Measurements from ENCODE around the gene TREH.

Gene TREH

DNA sequence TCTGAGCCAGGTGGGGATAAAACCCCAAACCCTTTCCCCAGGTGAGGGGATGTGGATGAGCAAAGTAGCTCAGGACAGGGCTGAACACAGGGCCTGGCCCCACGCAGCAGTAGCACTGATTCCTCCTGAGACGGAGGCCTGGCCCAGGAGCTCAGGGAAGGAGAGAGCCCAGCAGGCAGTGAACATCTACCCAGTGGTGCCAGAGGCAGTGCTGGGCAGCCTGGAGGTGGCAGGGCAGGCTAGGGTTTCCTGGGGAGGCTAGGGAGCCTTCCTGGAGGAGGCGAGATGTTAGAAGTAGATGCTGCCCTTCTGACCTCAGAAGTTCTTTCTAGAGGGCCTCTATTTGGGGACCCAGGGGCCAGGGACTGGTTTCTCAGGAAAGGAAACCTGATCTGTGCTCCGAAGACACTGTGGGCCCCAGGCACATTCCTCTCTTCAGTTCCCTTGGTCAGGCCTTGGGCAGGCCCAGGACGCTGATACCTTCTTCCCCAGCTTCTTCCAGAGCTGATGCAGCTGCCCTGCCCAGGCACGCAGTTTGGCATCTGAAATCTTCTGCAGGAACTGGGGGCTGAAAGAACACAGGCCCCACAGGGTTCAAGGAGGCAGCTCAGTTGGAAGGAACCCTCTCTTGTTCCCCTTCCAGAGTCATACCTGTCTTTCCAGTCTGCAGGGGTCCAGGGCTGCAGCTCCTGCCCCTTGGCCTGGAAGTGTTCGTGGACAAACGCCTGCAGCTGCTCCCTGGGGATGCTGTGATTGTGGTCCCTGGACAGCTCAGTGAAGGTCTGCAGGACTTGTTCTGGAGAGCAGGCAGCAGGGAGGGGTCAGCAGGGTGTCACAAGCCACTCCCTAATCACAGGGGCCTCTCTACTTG lies 16.8 kb downstream of the TREH start:
- DNase-seq = no peak

DNA sequence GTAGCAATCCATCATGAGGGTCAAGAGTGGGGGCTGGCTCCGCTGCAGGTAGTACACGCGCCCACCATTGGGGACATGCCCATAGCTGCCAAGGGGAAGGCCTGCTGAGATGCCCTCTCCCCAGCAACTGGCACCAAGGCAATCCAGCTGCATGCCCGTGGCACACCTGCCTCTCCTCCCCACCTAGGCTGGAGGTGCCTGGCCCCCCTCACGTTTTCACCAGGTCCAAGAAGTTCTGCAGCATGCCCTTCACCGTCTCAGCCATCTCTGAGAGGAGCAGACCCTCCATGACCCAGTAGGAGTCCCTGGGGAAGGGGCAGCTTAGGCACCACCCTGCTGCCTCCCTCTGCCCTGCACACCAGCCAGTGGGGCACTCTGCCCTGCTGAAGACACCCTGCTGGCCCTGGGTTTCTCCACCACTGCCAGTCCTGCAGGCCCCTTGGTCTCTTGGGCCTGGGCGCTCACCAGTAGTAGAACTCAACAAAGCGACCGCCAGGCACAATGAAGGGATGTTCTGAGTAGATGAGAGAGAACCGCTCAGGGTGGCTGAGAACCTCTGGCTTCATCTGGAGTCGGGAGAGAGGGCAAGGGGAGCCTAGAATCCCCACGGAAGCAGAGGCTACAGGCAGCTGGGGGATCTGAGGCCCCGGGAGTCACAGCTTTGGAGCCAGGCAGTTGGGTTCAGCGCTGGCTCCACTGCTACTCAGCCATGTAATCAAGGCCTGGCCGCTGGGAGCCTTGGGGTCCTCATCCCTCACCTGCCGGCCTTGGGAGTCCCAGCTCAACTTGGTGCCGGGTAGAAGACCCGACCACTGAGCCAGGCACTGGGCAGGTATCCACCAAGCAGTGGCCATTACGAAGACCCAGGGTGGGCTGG lies 17.8 kb downstream of the TREH start:
- DNase-seq = no peak

DNA sequence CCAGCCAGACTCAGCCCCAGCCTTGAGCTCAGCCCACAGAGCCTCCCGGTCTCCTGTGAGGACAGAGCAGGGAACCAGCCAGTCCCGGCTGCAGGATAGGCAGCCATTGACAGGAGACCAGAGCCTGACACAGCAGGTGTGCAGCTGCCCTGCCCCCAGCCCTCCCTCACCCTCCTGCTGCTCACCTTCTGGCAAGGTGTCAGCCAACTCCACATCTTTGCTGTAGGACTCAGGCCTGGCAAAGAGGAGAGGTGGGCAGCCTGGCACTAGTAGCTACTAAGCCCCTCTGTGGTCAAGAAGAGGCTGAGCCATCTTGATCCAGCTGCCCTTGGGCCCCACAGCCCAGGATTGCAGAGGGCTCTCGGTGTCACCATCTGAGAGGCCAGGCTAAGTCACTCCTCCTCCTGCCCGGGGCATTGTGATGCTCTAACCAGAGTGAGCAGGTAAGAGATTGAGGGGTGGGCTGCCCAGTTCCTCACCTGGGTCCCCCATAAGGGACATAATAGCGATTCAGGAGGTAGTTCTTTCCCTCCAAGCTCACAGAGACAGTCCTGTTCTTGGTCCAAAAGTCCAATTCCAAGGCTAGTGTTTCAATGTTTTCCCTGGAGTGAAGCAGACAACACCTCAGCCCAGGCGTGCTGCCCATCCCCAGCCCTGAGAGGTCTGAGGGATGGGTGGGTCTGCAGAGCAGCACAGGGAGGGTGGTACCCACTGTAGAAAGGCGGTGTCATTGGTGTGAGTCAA lies 18.6 kb downstream of the TREH start:
- DNase-seq = no peak

DNA sequence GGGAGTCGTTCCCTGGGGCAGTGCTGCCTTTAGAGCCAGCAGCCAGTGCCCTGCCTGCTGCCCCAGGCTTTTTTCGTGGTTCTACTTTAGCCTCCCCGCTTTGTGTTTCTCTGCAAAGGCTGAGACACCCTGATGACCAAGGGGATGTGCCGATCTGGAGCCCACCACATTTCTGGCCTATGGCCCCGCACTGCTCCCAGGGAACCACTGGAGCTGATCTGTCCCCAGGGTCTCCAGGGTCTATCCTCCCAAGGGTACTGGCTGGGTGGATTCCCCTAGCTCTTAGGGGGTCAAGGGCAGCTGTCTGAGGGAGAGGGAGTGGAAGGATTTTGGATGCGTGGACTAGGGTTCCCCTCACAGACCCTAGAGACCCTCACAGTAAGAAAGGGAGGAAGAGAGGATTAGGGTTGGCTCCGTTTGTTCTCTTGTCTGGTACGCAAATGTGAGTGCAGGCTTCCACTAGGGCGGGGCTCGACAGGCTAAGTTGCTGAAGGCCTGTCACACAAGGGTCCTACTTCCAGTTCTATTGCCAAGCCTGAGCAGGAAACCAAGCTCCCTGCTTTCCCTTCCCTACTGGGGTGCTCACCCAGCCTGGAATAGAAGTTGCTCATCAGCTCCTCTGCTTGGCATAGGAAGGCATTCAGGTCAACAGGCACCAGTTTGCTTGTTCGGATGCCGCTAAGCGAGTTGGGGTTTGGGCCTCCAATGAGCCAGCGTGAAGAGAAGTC lies 19.3 kb downstream of the TREH start:
- DNase-seq = no peak

DNA sequence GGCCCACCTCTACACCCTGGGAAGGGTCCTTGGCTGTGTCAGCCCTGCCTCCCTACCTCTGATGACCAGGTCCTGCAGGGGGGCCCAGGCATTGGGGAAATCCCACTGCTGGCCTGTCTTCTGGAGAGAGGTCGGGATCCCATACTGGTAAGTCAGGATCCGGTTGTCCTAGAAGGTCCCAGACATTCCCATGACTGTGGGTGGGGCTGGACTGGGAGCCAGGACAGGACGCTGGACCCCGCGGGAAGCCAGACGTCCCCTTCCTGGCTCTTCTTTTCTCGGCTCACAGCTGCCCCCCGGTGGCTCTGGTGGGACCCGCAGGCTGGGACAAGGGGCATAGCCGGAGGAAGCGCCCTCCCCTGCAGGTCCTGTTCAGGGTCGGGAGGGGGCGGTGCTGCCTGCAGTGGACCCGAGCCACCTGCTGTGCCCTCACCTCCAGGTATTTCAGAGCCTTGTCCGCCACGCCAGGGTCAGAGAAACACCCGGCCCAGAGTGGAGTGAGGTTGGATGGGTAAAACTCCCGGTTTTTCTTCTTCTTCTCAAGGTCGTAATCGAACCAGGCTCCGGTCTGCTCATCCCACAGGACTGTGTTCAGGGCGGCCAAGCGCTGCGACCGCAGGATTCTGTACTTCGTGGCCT lies 20.0 kb downstream of the TREH start:
- peak; percentile 95 for DNase-seq

DNA sequence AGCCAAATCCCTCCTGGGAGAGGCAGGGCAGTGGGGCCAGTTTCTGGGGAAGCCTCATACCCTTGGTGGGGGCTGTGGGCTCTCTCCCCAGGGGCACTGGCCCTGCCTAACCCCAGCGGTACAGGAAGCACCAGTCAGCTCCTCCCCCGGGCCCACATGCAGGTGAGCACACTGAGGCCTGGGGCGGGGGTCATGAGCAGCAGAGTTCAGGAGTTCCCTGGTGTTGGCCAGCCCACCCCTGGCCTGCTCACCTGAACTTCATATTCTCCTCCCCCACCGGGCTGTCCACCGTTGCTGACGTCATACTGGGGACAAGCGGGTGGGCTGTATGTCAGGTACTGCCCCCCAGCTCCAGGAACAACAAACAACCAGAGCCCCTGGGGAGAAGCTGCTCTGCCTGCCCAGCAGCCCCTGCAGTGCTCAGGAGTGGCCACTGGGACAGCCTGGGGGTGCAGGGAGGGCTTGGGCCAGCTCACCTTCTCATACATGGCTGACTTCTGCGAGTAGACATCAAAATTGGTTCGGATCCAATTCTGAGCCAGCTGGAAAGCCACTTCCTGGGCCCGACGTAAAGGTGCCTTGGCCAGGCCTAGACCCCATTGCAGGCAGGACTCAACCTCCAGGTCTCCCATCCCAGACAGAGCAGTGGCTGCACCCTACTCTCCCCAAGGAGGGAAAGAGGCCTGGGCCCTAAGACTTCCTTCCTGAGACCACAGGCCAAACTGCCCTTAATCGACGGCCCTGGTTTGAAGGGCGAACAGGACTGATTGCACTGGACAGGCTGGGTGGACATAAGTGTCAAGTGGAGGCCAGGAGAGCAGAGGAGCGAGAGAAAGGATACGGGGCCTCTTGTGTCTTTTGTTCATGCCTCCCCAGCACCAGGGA lies 20.8 kb downstream of the TREH start:
- peak; percentile 16 for DNase-seq

DNA sequence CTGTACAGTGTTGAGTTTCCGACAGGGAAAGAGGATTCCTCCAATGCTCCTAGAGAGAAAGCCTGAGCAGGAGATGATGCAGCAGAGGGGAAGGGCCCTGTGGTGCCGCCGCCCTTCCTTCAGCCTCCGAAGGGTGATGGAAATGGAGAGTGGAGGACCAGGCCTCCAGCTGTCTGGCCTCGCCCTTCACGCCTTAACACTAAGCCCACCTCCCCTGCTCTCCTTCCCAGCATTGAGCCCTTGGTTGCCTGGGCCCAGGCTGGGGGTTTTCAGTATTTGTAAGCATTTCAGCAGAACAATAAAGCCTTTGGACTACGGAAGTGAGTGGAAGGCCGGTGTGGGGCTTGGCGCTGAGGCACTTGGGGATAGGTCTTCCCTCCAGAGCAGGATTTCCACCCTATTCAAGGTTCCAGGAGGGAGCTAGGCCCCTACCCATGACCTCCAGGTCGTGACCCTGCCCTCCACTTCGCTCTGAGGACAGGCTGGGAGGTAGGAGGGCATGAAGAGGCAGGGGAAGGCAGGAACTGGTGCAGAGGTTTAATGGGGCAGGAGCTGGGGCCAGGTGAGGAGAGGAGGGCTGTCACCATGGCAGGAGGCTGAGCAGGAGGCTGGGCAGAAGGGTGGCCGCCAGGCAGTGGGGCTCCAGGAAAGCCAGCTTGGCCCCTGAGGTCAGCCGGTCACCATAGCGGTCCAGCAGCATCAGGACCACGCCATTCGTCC lies 21.6 kb downstream of the TREH start:
- no peak for DNase-seq

DNA sequence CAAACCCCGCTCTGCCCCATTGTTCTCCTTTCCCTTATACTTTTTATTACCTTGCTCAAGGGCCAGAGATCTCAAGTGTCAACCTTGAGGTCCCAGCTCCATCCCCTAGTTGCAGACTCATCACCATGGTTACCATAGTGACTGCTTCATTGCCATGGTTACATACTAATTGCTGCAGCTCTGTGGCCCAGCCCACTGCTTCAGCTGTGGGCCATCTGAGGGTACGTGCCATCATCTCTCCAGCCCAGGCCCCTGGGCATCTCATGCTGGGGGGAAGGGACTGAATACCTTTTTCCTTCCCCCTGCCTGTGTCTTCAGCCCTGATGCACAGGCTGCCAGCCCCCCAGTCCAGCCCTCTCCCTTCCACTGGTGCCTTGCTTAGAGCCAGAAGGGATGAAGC lies 22.2 kb downstream of the TREH start:
- peak; percentile 65 for DNase-seq

DNA sequence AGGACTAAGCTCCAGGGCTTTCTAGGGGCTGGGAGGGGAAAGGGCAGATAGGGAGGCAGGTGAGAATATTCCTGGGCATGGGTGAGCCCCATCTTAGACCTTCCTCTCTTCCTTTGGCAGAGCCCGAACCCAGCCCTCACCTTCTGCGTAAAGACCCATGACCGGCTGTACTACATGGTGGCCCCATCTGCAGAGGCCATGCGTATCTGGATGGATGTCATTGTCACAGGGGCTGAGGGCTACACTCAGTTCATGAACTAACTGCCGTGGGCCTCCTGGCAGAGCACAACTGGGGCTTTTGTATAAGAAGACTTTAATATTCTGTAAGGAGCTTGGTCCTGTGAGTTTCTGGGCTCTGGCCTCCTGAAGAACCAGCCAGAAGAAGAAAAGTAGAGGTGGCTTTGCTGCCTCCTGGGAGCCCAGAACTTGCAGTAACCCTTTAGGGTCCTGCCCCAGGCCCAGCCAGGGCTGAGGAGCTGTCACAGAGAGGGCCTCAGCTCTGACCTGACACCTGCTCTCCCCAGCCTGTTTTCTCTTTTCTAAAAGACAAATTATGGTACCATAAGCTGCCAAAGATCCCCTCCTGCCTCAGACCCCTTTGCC lies 22.8 kb downstream of the TREH start:
- no peak for DNase-seq

DNA sequence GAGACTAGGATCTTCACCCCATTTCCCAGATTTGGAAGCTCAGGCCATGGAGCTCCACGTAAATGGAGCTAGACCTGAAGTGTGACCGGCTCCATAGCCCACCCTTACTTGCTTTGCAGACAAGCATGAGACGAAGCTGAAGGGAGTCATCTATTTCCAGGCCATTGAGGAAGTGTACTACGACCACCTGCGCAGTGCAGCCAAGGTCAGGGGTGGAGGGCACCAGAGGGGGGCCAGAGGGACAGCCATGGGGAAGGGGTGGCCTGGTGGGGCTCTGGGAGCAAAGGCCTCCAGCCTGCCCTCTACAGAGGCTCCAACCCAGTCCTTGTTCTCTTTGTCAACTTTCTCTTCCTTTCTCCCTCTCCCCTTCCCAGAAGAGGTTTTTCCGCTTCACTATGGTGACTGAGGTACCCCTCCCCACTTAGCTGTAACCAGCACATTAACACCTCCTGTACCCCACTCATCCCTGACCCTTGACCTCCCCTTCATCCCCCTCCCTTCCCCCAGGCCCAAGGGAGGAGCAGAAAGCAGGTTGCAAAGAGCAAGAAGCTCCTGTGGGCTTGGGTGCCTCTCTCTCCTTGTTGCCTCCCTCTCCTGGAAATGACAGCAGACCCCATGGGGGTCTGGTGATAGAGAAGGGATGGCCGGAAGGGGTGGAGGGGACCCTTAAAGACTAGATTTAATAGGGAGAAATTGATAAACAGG lies 23.8 kb downstream of the TREH start:
- no peak for DNase-seq

DNA sequence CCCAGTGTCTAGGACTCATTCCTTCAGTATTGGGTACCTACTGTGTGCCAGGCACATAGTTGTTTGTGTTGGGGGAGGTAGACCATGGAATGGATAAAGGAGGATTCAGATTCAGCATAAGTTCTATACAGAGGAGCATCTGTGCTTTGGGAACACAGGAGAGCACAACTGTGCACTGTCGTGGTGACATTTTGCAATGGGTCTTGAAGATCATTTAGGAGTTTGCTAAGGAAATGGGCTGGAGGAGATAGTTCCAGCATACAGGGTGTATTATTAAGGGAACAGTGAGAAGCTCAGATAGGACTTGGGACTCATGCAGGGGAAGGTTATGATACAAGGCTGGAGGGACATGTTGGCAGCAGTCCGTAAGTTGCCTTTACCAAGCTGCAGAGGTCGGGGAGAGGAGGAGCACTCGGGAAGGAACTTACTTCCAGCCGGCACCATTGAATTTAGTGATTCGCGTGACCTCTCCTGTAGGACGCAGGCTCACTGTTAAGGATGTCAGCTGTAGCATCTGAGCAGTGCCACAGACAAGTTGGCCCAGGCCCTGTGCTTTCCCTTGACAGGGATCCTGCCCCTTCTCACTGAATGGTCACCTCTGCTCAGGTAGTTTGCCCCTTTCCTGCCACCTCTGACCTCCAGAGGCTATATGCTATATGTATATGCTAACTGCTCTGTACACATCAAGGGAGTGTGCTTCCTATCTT lies 25.6 kb downstream of the TREH start:
- DNase-seq = no peak

DNA sequence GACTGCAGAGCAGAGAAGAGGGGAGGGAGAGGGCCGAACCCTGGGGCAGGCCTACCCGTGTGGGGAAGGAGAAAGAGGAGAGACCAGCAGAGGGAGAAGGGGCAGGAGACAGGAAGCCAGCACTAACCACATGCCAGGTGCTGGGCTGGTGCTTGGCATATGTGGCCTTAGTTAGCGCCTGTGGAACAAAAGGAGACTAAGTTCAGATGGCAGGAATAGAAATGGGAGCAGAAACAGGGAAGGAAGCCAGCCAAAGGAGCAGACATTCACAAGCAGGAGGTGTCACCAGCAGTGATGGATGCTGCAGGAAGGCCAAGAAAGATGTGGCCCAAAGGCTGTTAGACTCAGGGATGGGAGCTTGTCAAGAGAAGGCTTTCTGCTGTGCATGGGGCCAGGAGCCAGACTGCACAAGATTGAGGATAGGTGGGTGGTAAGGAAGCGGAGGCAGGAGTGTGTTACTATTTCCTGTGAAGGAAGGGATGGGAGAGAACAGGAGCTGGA lies 26.7 kb downstream of the TREH start:
- DNase-seq = no peak

DNA sequence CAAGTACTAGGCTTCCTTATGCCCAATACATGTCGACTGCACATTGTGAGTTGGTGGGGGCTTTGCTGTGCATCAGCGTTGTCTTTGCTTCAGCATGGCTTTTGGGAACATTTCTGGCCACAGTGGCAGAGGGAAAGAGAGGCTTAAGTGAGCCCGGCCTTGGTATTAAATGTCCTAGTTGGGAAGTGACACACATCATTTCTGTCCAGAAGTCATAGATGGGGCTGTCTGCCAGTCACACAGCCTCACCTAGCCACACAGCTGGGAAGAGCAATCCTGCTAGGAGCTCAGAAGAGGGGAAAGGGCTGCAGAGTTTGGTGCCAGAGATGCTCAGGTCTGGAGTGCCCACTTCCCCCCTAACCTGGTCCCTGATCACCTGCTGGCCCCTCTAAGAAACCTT lies 27.6 kb downstream of the TREH start:
- no peak for DNase-seq

DNA sequence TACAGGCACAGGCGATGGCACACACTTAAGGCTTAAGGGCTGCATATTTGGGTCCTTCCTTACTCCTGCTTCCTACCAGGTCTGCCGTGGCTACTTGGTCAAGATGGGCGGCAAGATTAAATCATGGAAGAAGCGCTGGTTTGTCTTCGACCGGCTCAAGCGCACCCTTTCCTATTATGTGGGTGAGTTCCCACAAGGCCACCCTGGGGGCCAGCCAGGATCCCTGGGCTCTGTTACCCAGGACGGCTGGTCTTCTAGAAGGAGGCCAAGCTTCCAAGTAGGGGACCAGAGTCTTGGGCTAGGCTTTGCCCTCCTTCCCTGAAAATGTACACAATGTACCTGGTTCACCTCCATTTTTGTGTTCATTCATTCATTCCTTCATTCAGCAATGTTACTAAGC lies 29.1 kb downstream of the TREH start:
- no peak for DNase-seq

DNA sequence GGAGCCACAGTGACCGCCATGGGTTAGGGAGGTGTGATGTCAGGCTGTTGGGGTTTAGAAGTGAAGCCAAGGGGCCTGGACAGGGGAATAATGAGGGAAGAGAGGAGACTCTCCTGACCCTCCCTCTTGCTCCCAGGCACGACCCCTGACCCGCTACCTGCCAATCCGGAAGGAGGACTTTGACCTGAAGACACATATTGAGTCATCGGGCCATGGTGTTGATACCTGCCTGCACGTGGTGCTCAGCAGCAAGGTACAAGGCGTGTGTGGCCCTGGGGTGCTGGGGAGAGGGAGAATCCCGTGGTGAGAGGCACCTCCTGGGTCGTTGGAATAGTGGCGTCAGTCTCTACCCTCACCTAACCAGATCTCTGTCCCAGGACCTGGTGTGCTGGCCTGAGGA lies 29.5 kb downstream of the TREH start:
- no peak for DNase-seq

DNA sequence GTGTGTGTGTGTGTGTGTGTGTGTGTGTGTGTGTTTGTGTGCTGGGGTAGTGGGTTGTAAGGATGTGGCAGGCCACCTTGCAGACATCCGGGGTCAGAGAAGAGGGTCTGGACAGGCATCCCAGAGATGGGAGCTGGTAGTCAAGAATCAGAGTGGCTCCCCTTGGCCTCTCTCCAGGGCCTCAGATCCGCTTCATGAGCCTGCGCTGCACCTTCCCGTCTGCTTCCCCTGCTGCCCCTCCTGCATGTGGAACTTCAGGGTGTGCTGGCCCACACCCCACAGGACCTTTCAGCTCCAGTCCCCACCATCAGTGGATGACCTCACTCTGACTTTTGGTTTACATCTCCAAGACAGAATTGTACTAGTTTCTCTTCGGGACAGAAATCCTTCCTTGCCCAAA lies 31.2 kb downstream of the TREH start:
- DNase-seq = no peak

DNA sequence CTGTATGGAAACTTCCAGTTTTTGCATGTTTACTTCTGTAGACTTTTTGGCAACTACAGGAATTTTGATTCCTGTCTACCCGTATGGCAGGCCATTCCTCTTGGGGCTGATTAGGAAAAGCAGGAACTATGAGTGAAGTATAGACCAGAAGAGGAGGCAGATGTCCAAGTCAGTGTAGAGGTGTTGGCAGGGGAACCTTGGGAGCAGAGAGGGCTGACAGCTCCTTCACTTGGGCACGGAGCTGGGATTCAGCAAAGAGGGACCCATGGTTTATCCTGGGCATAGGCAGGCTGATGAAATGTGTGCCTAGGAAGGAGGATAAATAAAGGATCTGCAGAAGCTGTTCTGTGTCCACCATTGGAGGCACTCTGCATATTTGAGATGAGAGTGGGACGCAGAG lies 33.1 kb downstream of the TREH start:
- DNase-seq = no peak

DNA sequence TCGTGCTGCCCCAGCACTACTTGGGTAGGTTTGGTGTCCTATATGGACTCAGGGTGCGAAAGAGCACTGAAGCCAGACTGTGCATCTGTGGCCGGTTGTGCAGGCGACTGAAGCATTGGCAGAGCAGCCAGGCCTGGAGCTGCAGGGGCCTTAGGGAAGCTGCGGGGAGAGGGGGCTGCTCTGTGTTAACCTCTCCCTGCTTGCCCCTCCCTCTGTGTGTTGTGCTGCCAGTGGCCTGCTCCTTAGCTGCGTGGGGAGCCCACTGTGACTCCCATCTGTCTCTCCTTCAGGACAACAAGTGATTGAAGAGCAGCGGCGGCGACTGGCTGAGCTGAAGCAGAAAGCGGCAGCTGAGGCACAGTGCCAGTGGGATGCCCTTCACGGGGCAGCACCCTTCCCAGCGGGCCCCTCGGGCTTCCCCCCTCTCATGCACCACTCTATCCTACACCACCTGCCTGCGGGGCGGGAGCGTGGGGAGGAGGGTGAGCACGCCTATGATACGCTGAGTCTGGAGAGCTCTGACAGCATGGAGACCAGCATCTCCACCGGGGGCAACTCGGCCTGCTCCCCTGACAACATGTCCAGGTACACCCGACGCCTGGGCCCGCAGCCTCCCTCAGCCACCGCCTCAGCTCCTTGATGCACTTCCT lies 34.3 kb downstream of the TREH start:
- DNase-seq = no peak

Data from eye (tissue), 1 donor.